Amniotic stem cell (primary cell): ENCODE measurements around the gene SCN7A.
"Not testable (repeated sequence)": the region's sequence is repeated elsewhere in the genome, so short reads cannot be mapped to it uniquely, and the experiment has no call there.

ENCODE experiments used
- DNase-seq: peaks from one replicate; lab custom pipeline; 2025; lab: John Stamatoyannopoulos, UW

SCN7A gene

DNA sequence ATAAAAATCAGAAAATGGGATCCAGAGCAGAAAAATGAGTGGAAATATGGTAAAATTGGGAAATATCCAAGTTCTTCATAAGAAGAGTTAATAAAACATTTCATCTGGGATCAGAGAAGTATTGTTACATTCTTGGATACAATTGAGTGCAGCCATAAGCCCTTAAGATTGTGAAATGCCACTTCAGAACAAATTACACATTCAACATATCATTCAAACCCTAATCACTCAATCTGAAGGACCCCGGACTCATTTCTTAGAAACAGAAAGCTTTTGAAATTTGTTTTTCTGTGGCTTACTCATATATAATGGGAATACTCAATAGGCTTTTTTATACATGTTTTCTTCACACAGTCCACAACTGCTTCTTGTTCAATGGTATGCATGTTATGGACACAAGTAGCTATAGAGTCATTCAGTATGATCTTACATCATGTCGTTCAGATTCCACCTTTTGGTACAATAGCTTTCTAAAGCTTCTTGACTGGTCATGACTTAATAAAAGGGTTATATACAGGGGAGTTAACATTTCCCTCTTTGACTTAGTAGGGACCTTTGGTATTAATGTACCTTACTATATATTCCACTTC is 39.9 kb downstream of the SCN7A start:
- DNase-seq = no peak

DNA sequence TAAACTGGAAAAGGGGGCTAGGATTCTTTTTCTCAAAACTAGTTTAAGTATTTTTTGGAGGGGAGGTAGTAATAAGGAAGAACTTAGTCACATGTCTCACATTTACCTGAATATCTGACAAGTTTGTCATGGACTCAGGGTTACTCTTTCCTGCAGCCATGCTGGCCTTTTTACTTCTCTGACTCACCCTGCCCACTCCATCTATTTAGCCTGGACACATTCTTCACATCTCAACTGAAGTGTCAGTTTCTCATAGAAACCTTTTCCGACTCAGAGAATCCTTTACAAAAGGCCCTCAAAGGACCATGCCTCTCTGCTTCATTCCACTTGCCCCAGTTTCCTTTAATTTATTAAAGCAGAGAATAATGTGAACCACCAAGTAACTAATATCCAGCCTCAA is 42.6 kb downstream of the SCN7A start:
- no peak for DNase-seq

DNA sequence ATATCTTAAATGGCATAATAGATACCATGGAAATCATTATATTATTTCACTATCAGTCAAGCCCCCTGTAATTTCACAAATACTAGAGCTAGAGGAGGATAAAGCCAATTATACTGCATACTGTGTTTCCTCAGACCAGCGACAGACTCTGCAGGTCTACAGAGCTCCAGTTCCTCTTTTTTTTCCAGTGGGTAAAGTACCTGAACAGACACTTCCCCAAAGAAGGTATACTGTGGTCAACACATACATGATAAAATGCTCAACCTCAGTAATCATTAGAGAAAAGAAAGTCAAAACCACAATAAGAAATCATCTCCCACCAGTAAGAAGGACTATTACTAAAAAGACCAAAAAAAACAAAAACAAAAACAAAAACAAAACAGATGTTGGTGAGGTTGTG is 44.6 kb downstream of the SCN7A start:
- DNase-seq = no peak

DNA sequence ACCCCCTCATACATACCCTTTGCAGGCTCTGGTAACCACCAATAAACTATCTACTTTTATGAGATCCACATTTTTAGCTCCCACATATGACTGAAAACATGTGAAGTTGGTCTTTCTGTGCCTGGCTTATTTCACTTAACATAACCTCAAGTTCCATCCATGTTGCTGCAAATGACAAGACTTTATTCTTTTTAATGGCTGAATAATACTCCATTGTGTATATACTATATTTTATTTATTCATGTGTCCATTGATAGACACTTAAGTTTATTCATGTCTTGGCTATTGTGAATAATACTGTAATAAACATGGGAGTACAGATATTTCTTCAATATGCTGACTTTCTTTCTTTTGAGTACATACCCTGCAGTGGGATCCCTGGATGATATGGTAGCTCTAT is 45.9 kb downstream of the SCN7A start:
- no peak for DNase-seq

DNA sequence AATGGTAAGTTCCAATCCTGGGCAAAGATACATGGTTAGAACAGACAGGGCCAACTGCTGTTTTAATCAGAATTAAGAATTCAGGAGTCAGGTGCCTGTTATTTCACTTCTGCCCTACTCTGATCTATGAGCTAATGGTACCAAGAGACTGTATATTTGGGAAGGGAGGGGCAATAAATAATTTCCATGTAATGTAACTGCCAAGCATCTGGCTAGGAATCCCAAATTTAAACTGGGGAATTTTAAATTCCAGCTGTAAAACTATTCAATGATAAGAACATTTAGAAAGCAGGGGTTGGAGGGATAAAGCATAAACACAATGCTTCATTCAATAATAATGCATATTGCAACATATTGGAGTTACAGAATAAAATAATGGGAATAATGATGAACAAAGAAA is 49.7 kb downstream of the SCN7A start:
- no peak for DNase-seq

DNA sequence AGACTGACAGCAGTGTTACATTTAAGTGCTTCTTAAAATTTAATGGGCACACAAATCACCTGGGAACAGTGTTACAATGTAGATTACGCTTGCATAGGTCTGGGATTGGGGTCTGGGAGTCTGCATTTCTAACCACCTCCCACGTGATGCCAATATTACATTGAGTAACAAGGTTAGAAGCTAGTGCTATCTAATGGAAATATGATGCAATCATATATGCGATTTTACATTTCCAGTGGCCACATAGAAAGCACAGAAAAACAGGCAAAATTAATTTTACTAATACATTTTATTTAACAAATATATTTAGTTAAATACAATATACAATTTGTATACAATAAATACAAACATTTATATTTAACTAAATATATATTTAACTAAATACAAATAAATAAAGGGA is 53.7 kb downstream of the SCN7A start:
- no peak for DNase-seq

DNA sequence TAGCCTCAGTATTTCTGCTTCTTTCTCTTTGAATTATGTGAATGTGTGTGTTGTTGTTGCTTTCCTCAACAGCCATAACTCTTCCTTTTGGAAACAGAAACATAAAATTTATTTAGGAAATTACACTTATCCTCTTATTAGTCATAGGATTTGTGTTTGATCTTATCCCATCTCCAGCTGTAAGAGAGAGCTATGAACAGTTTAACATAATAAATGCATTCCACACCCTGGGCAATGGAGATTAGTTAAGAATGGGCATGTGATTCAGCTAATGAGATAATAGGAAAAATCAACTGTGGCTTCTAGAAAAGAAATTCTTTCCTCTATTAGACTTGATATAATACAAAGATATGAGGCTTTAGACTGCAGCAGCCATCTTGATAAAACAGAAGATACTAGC is 55.0 kb downstream of the SCN7A start:
- no peak for DNase-seq

DNA sequence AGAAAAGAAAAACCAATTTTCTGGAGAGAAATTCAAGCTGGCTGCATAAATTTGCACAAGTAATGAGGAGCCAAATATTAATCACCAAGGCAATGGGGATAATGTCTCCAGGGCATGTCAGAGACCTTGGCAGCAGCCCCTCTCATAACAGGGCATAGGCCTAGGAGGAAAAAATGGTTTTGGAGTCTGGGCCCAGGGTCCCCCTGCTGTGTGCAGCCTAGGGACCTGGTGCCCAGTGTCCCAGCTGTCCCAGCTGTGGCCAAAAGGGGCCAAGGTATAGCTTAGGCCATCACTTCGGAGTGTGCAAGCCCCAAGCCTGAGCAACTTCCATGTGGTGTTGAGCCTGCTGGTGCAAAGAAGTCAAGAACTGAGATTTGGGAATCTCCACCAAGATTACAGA is 57.1 kb downstream of the SCN7A start:
- DNase-seq = no peak

DNA sequence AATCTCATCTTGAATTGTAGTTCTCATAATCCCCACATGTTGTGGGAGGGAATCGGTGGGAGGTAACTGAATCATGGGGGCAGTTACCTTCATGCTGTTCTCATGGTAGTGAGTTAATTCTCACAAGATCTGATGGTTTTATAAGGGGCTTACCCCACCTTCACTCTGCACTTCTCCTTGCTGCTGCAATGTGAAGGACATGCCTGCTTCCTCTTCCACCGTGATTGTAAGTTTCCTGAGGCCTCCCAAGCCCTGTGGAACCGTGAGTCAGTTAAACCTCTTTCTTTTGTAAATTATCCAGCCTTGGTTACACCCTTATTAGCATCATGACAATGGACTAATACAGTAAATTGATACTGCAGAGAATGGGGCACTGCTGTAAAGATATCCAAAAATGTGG is 57.9 kb downstream of the SCN7A start:
- DNase-seq = no peak

DNA sequence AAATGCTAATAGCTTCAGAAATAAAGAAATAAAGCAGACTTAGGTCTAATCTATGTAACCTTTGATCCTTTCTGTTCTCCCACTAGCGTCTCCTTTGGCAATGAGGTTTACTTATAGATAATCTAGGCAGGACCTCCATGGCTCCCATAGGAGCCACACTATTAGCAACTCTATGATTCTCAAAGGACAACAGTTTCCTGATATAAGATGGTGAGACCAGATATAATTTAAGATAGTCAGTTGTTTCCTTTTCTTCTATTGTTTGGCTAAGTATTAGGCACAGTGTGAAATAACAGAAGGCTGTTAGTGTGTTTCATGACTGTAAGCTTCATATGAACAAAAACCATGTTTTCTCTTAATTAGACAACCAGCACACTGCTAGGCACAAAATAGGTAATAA is 59.6 kb downstream of the SCN7A start:
- DNase-seq = no peak

DNA sequence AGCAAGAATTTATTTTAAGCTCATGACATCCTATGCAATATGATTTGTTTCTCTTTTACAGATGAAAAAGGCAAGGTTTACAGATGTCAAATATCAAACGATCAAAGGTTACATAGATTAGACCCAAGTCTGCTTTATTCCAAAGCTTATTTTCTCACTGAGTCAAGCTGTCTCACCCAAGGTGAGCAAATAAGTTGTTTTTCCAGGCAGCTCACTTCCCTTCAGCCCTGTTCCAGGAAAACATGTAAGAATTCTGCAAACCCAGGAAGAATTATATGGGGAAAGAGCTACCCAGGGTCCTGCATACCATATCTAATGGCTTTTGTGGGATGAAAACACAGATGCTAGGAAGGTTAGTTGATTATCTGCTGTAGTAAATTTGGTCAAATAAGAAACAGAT is 60.6 kb downstream of the SCN7A start:
- no peak for DNase-seq

DNA sequence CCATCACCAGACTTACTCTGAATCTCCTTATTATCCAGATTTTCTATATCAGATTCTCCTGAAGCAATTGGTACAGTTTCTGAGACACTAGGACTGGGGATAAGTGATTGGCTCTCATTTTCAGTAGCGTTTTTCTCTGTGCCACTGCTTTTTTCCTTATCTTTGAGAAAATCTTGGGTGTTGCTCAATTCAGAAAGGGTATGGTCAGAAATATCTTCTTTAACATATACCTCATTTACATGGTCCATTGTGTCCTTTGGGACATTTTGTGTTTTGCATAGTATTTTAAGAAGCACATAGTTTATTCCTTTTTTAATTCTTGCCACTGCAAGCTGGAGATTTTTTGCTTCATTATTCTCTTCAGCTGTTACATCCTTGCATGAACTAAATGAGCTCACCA is 61.7 kb downstream of the SCN7A start:
- no peak for DNase-seq

DNA sequence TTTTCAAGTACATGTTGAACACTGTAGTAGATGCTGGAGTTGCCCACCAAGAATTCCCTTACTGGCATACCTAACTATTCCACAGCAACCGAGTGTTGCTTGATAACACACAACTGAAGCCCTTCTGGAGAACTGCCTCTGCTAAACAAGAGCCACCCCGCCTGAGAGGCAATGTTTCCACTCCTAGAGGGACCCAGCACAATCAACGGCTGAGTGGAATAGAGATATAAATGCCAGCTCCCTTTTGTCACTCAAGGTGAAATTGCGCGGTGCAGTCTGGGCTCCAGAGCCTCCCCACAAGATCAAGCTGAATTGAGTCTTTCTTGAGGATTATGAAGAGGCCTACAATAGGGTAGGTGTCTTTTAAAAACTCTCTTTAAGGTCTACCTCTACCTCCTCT is 69.2 kb downstream of the SCN7A start:
- DNase-seq = no peak

DNA sequence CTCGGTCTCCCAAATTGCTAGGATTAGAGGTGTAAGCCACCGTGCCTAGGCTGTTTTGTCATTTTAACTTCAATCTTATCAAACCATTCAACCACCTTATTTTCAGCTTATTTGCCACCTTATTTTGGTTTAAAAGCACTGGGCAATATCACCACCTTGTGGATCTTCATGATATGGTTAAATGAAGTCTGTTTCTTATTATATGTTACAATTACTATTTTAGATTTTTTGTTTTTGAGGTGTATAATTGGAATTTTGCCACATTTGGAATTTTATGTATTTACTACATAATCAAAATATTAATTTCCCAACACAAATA is 74.5 kb downstream of the SCN7A start:
- no peak for DNase-seq

DNA sequence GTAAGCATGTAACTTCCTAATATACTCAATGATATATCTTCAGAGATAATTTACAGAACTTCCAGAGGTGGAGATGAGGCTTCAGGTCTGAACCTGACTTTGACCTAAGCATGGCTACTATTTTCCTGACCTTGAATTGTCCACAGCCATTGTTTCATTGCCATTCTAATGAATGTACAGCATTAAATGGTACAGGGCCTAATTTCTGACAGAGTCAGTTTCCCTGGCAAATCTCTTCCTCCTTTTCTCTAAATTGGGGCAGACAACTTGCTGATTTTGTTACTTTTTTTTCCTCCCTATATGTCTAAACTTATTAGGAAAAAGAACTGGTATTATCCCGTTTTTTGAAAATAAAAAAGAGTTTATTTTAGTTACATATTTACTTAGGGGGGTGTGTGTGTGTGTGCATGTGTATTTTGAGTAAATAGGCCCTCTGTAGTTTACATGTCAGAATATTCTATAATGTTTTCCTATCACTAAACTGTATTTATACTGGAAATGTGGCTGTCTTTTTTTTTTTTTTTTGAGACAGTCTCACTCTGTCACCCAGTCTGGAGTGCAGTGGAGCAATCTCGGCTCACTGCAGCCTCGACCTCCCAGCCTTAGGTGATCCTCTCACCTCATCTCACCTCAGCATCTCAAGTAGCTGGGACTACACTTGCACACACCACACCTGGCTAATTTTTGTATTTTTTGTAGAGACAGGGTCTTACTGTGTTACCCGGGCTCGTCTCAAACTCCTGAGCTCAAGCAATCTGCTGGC is 75.0 kb downstream of the SCN7A start:
- DNase-seq = no peak

DNA sequence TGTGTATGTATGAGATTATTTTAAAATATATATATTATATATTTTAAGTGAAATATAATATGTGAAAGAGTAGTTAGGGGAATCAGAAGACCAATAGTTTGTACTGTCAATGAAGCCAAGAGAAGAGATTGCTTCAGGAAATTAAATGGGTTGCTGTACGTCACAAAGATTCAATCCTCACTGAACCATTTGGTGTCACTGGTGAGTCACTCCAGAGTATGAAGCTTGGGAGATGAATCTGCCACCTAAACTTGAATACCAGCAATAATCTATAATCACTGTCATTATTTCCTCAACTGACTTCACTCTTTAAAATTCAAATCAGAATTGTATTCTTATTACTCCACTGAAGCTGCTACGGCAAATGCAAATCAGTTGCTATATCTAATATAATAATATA is 76.4 kb downstream of the SCN7A start:
- no peak for DNase-seq

DNA sequence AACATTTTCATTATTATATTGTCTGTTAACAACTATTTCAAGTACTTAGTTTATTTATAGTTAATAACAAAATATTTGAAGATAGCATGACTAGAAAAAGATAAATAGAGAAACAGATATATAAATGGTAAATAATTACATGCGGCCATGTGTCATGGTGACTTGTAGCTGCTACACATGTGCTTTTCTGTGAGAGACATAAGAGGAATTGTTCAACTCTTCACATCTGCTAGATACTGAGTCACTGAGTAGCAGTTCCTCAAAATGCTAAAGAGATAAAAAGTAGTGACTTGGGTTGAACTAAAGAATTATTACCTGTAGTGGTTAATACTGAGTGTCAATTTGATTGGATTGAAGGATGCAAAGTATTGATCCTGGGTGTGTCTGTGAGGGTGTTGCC is 80.8 kb downstream of the SCN7A start:
- DNase-seq = no peak

DNA sequence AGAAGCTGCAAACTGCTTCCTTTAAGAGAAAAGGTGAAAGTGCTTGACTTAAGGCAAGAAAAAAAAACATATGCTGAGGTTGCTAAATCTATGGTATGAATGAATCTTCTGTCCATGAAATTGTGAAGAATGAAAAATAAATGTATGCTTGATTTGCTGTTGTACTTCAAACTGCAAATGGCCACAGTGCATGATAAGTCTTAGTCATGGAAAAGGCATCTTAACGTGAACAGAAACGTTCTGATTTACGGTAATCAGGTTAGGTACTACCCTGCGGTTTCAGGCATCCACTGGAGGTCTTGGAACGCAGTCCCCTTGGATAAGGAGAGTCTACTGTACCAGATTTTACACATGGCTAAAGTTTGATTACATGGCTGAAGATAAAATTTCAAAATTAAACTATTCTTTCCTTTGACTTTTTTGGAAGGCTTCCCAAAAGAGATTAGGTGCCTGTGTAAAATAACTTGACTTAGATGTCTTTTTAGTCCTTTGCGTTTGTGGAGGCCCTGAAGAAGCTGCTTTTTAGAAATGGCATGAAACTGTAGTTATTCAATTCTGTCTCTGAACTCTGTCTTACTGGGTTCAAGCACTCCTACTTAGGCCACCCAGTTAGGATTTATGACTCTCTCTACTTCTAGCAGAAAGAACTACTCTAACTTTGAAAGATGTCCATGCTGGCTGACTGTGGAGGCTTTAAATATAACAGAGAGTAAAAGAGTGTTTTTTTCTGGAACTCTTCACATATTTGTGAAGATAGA is 82.4 kb downstream of the SCN7A start:
- peak; percentile 43 for DNase-seq

DNA sequence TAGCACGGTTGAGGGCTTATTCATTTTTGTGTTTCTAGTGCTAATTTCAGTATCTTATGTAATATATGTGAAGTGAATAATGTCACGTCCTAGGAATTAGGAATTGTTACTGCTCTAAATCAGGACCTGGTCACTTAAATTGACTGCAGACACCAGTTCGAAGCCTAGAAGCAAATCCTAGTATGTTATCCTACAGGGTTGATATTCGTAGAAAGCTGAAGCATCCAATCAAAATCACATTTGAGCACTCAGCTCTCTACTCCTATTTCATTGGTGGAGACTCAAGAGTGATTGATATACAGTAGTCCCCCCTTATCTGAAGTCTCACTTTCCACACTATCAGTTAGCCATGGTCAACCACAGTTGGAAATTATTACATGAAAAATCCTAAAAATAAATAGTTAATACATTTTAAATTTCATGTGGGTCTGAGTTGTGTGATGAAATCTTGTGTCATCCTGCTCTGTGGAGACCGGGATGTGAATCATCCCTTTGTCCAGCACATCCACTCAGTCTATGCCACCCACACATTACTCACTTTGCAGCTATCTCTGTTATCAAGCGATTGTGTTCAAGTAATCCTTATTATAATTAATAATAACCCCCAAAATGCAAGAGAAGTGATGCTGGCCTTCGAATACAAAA is 83.1 kb downstream of the SCN7A start:
- DNase-seq = peak; percentile 56

DNA sequence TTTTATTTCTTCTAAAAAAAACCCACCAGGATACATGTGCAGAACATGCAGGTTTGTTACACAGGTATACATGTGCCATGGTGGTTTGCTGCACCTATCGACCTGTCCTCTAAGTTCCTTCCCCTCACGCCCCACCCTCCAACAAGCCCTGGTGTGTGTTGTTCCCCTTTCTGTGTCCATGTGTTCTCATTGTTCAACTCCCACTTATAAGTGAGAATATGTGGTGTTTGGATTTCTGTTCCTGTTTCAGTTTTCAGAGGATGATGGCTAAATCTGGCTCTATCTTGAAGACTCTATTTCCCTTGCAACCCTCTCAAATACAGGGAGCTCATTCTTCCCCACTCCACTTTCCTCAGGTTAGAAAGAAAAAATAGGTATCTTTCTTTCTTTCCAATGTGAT is 86.3 kb downstream of the SCN7A start:
- DNase-seq = not testable (repeated sequence)

DNA sequence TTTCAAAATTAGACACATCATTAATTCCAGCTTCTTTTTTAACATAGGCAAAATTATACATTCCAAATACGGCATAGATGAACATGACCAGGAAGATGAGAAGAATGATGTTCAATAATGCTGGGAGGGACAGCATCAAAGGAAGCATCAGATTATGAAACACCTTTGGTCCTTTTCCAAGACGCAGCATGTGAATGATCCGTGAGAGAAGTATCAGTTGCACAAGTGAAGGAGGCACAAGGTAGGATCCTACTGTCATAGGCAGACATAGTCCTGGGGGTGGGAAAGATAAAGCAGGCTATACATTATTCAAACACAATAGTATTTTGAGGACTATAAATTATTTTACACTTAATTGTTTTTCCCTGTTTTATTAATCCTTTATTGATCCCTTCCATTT is 87.7 kb downstream of the SCN7A start:
- DNase-seq = no peak

DNA sequence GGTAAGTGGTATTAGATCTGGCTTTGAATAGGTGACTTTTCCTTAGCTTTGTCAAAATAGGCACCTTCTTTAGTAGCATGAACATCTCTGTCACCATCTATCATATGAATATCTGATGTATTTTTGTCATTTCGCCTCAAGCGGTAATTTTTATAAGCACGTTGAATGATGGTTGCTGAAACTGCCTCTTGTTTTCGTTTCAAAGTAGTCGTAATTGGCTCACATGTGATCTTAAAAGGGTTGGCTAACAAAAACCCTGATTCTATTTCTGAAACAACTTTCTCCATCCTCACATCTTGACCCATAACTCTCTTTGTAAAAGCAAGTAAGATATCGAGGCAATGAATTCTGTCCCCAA is 88.5 kb downstream of the SCN7A start:
- no peak for DNase-seq
